ENCODE data around the gene HSD17B8. TPM values are rescaled to one million over a fixed set of nuclear protein-coding genes. Genes with fewer than 3 reads are reported as not detected.

The HSD17B8 gene
- total RNA-seq, 1 donor from 2014 or later: not detected

- TF ChIP-seq CTCF (IDR thresholded peaks at IDR 0.05): no peak
- H3K4me3 ChIP-seq: peak overlapping the region; percentile 49 to 59
- H3K27me3 ChIP-seq: no peaks in the 10 kb centered on the region
- intact Hi-C loops (cut with DNase I): loop anchor here (5.0 kb wide), 2 partner anchors 113 to 232 kb away; partner anchors contain the start of gene ZBTB22
- H3K27ac ChIP-seq: no peak overlapping the region
- no peak for DNase-seq (ENCODE audit: low spot score in 2 of 2)
- peaks cover 9 to 39% of the 10 kb centered on the region in 2 donors for H3K4me1 ChIP-seq
- H3K36me3 ChIP-seq: peaks cover 18 to 21% of the 10 kb centered on the region in 2 donors
- H3K9me3 ChIP-seq: no peaks in the 10 kb centered on the region
These were observed 365 bp upstream of the HSD17B8 start for GRCh38 chr6:33204165-33204414.

GRCh38 chr6:33205191-33206026 lies 954 bp downstream of the HSD17B8 start:
- Histone ChIP-seq H3K27ac (no peak overlapping the region), H3K27me3 (no peaks in the 10 kb centered on the region), H3K36me3 (peaks cover 18 to 31% of the 10 kb centered on the region in 2 donors), H3K4me1 (peaks cover 6 to 37% of the 10 kb centered on the region in 2 donors), H3K9me3 (no peaks in the 10 kb centered on the region), H3K4me3 (peak overlapping the region; percentile 49 to 59)
- intact Hi-C loops (cut with DNase I): loop anchor here (5.0 kb wide), 2 partner anchors 187 to 207 kb away; partner anchors contain the start of genes KIFC1 and PHF1
- no peak for TF ChIP-seq CTCF (IDR thresholded peaks at IDR 0.05)
- peak in 1 of 2 donors; percentile 55 for DNase-seq (ENCODE audit: low spot score in 2 of 2)

GRCh38 chr6:33206027-33206863 lies 1.8 kb downstream of the HSD17B8 start:
- Histone ChIP-seq H3K4me3 (no peak overlapping the region), H3K36me3 (peaks cover 18 to 32% of the 10 kb centered on the region in 2 donors), H3K9me3 (no peaks in the 10 kb centered on the region), H3K27me3 (no peaks in the 10 kb centered on the region), H3K27ac (no peak overlapping the region), H3K4me1 (peaks cover 5 to 37% of the 10 kb centered on the region in 2 donors)
- intact Hi-C loops (cut with DNase I): loop anchor here (5.0 kb wide), 2 partner anchors 186 to 206 kb away; partner anchors contain the start of genes KIFC1 and PHF1
- DNase-seq (ENCODE audit: low spot score in 2 of 2): peak in 1 of 2 donors; percentile 48
- no peak for TF ChIP-seq CTCF (IDR thresholded peaks at IDR 0.05)

- Histone ChIP-seq H3K4me3 (peak overlapping the region; percentile 84 to 88), H3K27ac (peak overlapping the region in 1 of 2 donors; percentile 94), H3K27me3 (no peaks in the 10 kb centered on the region), H3K4me1 (peaks cover 0 to 29% of the 10 kb centered on the region in 2 donors), H3K36me3 (peaks cover 18 to 31% of the 10 kb centered on the region in 2 donors), H3K9me3 (no peaks in the 10 kb centered on the region)
- TF ChIP-seq CTCF (IDR thresholded peaks at IDR 0.05): no peak
- intact Hi-C loops (cut with DNase I): loop anchor here (5.0 kb wide), 2 partner anchors 185 to 205 kb away; partner anchors contain the start of genes KIFC1 and PHF1
- DNase-seq (ENCODE audit: low spot score in 2 of 2): peak in 1 of 2 donors; percentile 65
These were observed 2.6 kb downstream of the HSD17B8 start for GRCh38 chr6:33206864-33207551.

GRCh38 chr6:33207552-33208090 lies 3.2 kb downstream of the HSD17B8 start:
- TF ChIP-seq CTCF (IDR thresholded peaks at IDR 0.05): no peak
- no peaks in the 10 kb centered on the region for H3K27me3 ChIP-seq
- H3K4me1 ChIP-seq: peaks cover 0 to 23% of the 10 kb centered on the region in 2 donors
- peak overlapping the region; percentile 94 to 95 for H3K27ac ChIP-seq
- peak overlapping the region; percentile 84 to 88 for H3K4me3 ChIP-seq
- intact Hi-C loops (cut with DNase I): loop anchor here (1.0 to 5.0 kb wide), 5 partner anchors 7 to 205 kb away; partner anchors contain the start of genes KIFC1, PFDN6, PHF1 and RXRB
- DNase-seq (ENCODE audit: low spot score in 2 of 2): peak in 1 of 2 donors; percentile 82
- peaks cover 12 to 25% of the 10 kb centered on the region in 2 donors for H3K36me3 ChIP-seq
- H3K9me3 ChIP-seq: no peaks in the 10 kb centered on the region

Data from ascending aorta (tissue), 2 donors.